GM19043 (cell line): Measurements from ENCODE around the gene PIKFYVE.
"Not testable (repeated sequence)": the region's sequence is repeated elsewhere in the genome, so short reads cannot be mapped to it uniquely, and the experiment has no call there.

Experiments used
- ATAC-seq: cut with Tn5 transposase; IDR thresholded peaks from one replicate; pipeline ENCODE4 v1.9.1; 2021; ENCODE audit warnings: low read depth; ENCODE audit not compliant: unreplicated experiment

The PIKFYVE gene

GRCh38 chr2:208300847-208301618, 35.0 kb downstream of the PIKFYVE start:
- ATAC-seq: no peak

DNA sequence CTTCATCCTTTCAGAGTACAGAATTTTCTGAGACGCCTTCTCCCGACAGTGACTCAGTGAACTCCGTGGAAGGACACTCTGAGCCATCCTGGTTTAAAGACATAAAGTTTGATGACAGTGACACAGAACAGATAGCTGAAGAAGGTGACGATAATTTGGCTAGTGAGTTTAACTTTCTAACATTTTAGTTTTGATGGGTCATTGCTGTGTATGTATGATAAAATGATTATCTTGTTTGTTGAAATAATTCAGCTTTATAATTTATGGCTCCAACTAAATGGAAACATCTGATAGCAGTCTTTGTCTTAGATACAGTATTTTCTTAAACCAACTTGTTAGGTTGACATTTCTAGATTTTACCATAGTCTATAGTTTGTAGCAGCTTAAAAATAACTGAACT, 38.1 kb downstream of the PIKFYVE start:
- ATAC-seq: no peak

DNA sequence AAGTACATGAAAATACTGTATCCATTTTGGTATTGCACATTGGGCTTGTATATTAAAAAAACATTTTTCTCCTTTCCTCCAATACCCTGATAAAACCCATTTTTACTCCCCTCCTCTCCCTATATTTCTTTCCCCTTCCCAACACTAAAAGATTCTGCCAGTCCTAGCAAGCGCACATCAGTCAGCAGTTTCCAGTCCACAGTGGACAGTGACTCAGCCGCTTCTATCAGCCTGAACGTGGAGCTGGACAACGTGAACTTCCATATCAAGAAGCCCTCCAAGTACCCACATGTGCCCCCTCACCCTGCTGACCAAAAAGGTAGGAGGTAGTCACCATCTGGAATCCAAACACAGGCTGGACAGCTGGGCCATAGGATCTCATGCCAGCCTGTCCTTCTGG, 38.6 kb downstream of the PIKFYVE start:
- no peak for ATAC-seq

DNA sequence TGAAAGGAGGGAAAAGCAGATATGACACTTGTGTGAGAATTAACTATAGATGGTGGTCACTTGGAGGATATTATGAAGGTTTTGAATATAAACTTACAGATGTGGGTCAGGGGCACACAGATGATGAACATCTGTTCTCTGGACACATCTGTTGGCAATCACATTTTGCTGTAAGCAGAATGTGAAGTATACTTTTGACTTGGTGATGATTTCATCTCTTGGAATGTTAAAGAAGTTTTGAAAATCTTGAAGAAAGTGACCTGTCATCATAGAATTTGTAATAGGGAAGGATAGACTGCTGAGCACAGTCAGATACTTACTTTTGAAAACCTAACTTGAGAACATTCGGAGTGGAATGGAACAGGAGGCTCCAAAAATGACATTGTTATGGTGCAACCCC, 40.2 kb downstream of the PIKFYVE start:
- no peak for ATAC-seq

DNA sequence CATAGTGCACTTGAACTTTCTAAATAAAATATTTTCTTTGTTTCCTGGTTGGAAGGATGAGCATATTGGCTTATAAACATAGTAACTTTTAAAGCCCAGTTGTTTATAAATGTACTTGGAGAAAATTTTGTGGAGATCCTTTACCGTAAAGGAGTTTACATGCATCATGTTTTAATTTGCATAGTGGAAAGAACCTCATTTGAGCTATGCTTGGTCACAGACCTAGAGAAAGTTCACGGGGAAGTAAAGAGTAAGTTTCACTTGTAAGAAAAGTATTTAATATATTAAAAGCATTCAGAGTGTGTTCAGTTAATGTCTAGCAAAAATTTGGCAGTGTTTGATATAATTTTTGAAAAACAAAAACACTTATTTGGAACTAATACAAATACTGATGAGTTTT, 45.3 kb downstream of the PIKFYVE start:
- ATAC-seq: peak; percentile 46

- ATAC-seq: peak; percentile 39
These were observed 45.9 kb downstream of the PIKFYVE start for GRCh38 chr2:208311954-208312353.

- peak; percentile 54 for ATAC-seq
These were observed 49.2 kb downstream of the PIKFYVE start for GRCh38 chr2:208315081-208315788.

- ATAC-seq: no peak
These were observed 52.1 kb downstream of the PIKFYVE start for GRCh38 chr2:208318127-208318526.

DNA sequence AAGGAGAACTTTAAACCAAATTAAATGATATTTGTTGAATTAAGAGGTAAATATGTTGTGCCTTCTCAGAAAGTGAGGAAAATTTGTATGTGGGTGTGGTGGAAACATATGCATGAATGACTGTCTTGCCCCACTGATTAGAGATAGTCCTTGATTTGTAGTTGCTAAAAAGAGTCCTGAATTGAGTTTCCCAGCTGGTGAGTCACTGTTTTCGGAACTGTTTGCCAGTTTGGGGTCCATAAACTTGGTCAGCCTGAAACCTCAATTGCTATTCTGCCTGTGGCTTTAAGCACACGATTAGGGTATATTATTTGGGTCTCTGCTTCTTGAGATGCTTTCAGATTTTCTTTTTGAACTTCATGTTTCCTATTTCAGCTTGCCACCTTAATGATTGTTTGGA, 53.3 kb downstream of the PIKFYVE start:
- peak; percentile 26 for ATAC-seq

- ATAC-seq: peak; percentile 84
These were observed 54.6 kb downstream of the PIKFYVE start for GRCh38 chr2:208320686-208321085.

- ATAC-seq: no peak
These were observed 60.0 kb downstream of the PIKFYVE start for GRCh38 chr2:208326016-208326415.

GRCh38 chr2:208329485-208329884, 63.4 kb downstream of the PIKFYVE start:
- ATAC-seq: no peak

- no peak for ATAC-seq
These were observed 68.2 kb downstream of the PIKFYVE start for GRCh38 chr2:208334230-208334629.

DNA sequence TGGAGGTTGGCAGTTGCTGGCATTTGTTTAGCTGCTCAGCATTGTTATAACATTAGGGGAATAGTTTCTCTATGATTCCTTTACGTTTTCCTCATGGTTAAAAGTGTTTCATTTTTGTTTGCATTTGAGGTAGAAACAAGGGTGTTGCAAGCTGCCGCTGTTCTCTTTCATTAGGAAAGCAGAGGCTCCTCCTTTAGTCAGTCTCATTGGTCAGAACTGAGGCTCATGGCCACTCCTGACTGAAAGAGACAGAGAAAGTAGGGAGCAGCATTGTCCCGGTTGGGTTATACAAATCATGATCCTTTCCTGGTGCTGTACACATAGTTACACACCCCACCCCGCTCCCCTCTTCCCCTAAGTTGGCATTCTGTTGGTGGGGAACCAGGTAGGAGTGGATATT, 80.7 kb downstream of the PIKFYVE start:
- ATAC-seq: no peak

- no peak for ATAC-seq
These were observed 84.6 kb downstream of the PIKFYVE start for GRCh38 chr2:208350610-208351009.

GRCh38 chr2:208352644-208353567, 86.9 kb downstream of the PIKFYVE start:
- ATAC-seq: no peak

- ATAC-seq: no peak
These were observed 88.9 kb downstream of the PIKFYVE start for GRCh38 chr2:208354964-208355381.

GRCh38 chr2:208356420-208356819, 90.4 kb downstream of the PIKFYVE start:
- ATAC-seq: not testable (repeated sequence)

- ATAC-seq: no peak
These were observed 91.0 kb downstream of the PIKFYVE start for GRCh38 chr2:208356846-208357574.
